ENCODE measurements around the gene NUMBL. TPM values are rescaled to one million over a fixed set of nuclear protein-coding genes. Genes with fewer than 3 reads are reported as not detected.

The NUMBL gene
- total RNA-seq, 4 donors from 2014 or later, result 5.5 to 16.7 (median 14.1) TPM

- Histone ChIP-seq H3K4me1 (no peaks in the 10 kb centered on the region), H3K9me3 (no peaks in the 10 kb centered on the region), H3K27ac (no peak overlapping the region), H3K27me3 (no peaks in the 10 kb centered on the region), H3K36me3 (peaks cover 0 to 3% of the 10 kb centered on the region in 2 donors), H3K4me3 (no peak overlapping the region)
- TF ChIP-seq POLR2A (IDR thresholded peaks at IDR 0.05), result no peak
- in situ Hi-C loops (cut with MboI; ENCODE audit: low sequenced_read_pairs in 4 of 4), result no loop called here
- no peak for DNase-seq
- ATAC-seq, result no peak
- intact Hi-C loops (cut with DNase I; ENCODE audit: low total_unique reads), result no loop called here
These were observed 67.7 kb downstream of the NUMBL start for GRCh38 chr19:40622773-40623075.

GRCh38 chr19:40621966-40622772 is 68.3 kb downstream of the NUMBL start:
- Histone ChIP-seq H3K4me1 (no peaks in the 10 kb centered on the region), H3K27me3 (no peaks in the 10 kb centered on the region), H3K9me3 (no peaks in the 10 kb centered on the region), H3K36me3 (peaks cover 0 to 3% of the 10 kb centered on the region in 2 donors), H3K4me3 (no peak overlapping the region), H3K27ac (no peak overlapping the region)
- DNase-seq (no peak), ATAC-seq (no peak)
- TF ChIP-seq POLR2A (IDR thresholded peaks at IDR 0.05), result no peak
- TF ChIP-seq, protein P1, sequence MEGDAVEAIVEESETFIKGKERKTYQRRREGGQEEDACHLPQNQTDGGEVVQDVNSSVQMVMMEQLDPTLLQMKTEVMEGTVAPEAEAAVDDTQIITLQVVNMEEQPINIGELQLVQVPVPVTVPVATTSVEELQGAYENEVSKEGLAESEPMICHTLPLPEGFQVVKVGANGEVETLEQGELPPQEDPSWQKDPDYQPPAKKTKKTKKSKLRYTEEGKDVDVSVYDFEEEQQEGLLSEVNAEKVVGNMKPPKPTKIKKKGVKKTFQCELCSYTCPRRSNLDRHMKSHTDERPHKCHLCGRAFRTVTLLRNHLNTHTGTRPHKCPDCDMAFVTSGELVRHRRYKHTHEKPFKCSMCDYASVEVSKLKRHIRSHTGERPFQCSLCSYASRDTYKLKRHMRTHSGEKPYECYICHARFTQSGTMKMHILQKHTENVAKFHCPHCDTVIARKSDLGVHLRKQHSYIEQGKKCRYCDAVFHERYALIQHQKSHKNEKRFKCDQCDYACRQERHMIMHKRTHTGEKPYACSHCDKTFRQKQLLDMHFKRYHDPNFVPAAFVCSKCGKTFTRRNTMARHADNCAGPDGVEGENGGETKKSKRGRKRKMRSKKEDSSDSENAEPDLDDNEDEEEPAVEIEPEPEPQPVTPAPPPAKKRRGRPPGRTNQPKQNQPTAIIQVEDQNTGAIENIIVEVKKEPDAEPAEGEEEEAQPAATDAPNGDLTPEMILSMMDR (IDR thresholded peaks at IDR 0.05 in 4 of 5, conservative IDR thresholded peaks at IDR 0.05 in 1 of 5), result no peak
- intact Hi-C loops (cut with DNase I; ENCODE audit: low total_unique reads), result no loop called here
- in situ Hi-C loops (cut with MboI; ENCODE audit: low sequenced_read_pairs in 4 of 4), result no loop called here

- ATAC-seq (no peak), DNase-seq (no peak)
- in situ Hi-C loops (cut with MboI; ENCODE audit: low sequenced_read_pairs in 4 of 4), result no loop called here
- no peak for TF ChIP-seq POLR2A (IDR thresholded peaks at IDR 0.05)
- TF ChIP-seq, protein P1 (IDR thresholded peaks at IDR 0.05 in 4 of 5, conservative IDR thresholded peaks at IDR 0.05 in 1 of 5), result no peak
- Histone ChIP-seq H3K27me3 (no peaks in the 10 kb centered on the region), H3K27ac (no peak overlapping the region), H3K4me1 (no peaks in the 10 kb centered on the region), H3K4me3 (no peak overlapping the region), H3K9me3 (no peaks in the 10 kb centered on the region), H3K36me3 (peaks cover 0 to 3% of the 10 kb centered on the region in 2 donors)
- intact Hi-C loops (cut with DNase I; ENCODE audit: low total_unique reads), result no loop called here
These were observed 69.2 kb downstream of the NUMBL start for GRCh38 chr19:40621283-40621682.

- Histone ChIP-seq H3K36me3 (no peaks in the 10 kb centered on the region), H3K9me3 (no peaks in the 10 kb centered on the region), H3K27me3 (no peaks in the 10 kb centered on the region), H3K4me1 (no peaks in the 10 kb centered on the region), H3K4me3 (no peak overlapping the region), H3K27ac (peak overlapping the region in 2 of 4 donors; percentile 20 to 33)
- no peak for TF ChIP-seq POLR2A (IDR thresholded peaks at IDR 0.05)
- TF ChIP-seq, protein P1 (IDR thresholded peaks at IDR 0.05 in 4 of 5, conservative IDR thresholded peaks at IDR 0.05 in 1 of 5), result no peak
- ATAC-seq, result no peak
- intact Hi-C loops (cut with DNase I; ENCODE audit: low total_unique reads) (no loop called here), in situ Hi-C loops (cut with MboI; ENCODE audit: low sequenced_read_pairs in 4 of 4) (no loop called here)
- no peak for DNase-seq
These were observed 70.3 kb downstream of the NUMBL start for GRCh38 chr19:40620161-40620485.

- H3K36me3 ChIP-seq, result no peaks in the 10 kb centered on the region
- in situ Hi-C loops (cut with MboI; ENCODE audit: low sequenced_read_pairs in 4 of 4), result no loop called here
These were observed 70.9 kb downstream of the NUMBL start for GRCh38 chr19:40619333-40620160.

More at GRCh38 chr19:40619333-40620160, 70.9 kb downstream of the NUMBL start:
- no peak for DNase-seq
- Histone ChIP-seq H3K9me3 (no peaks in the 10 kb centered on the region), H3K27ac (peak overlapping the region in 2 of 4 donors; percentile 20 to 33), H3K27me3 (no peaks in the 10 kb centered on the region), H3K4me1 (no peaks in the 10 kb centered on the region), H3K4me3 (no peak overlapping the region)
- TF ChIP-seq, protein P1 (IDR thresholded peaks at IDR 0.05 in 4 of 5, conservative IDR thresholded peaks at IDR 0.05 in 1 of 5), result no peak
- no peak for TF ChIP-seq POLR2A (IDR thresholded peaks at IDR 0.05)
- intact Hi-C loops (cut with DNase I; ENCODE audit: low total_unique reads), result no loop called here
- ATAC-seq, result peak in 1 of 2 donors; percentile 56

All from gastrocnemius medialis (tissue), 4 donors.